HuH-7 (cell line): Measurements from ENCODE around the gene KLC1.

Experiments used
- DNase-seq: peaks from one replicate; pipeline ENCODE4 v3.0.0; 2011; ENCODE audit warnings: low spot score

The KLC1 gene

GRCh38 chr14:103721334-103722120, 92.5 kb downstream of the KLC1 start:
- no peak for DNase-seq

GRCh38 chr14:103723748-103724081, 94.7 kb downstream of the KLC1 start:
- no peak for DNase-seq

- no peak for DNase-seq
Observed at GRCh38 chr14:103724116-103724515, 95.1 kb downstream of the KLC1 start.

- no peak for DNase-seq
Observed at GRCh38 chr14:103725001-103725682, 96.1 kb downstream of the KLC1 start.

GRCh38 chr14:103725739-103726395, 96.9 kb downstream of the KLC1 start:
- no peak for DNase-seq

GRCh38 chr14:103726474-103726873, 97.5 kb downstream of the KLC1 start:
- no peak for DNase-seq

- no peak for DNase-seq
Observed at GRCh38 chr14:103727313-103727980, 98.4 kb downstream of the KLC1 start.

GRCh38 chr14:103728141-103728540, 99.1 kb downstream of the KLC1 start:
- DNase-seq, result no peak

GRCh38 chr14:103728721-103729120, 99.7 kb downstream of the KLC1 start:
- no peak for DNase-seq

GRCh38 chr14:103729496-103730448, 100.8 kb downstream of the KLC1 start:
- DNase-seq, result no peak

GRCh38 chr14:103730490-103731035, 101.6 kb downstream of the KLC1 start:
- no peak for DNase-seq

- no peak for DNase-seq
Observed at GRCh38 chr14:103731481-103731880, 102.5 kb downstream of the KLC1 start.

GRCh38 chr14:103731916-103732867, 103.2 kb downstream of the KLC1 start:
- DNase-seq, result no peak

- no peak for DNase-seq
Observed at GRCh38 chr14:103732868-103733620, 104.0 kb downstream of the KLC1 start.

- DNase-seq, result no peak
Observed at GRCh38 chr14:103733651-103734050, 104.6 kb downstream of the KLC1 start.

GRCh38 chr14:103734081-103734888, 105.3 kb downstream of the KLC1 start:
- no peak for DNase-seq

- no peak for DNase-seq
Observed at GRCh38 chr14:103735022-103735421, 106.0 kb downstream of the KLC1 start.

- DNase-seq, result no peak
Observed at GRCh38 chr14:103735439-103735814, 106.4 kb downstream of the KLC1 start.
